HG03135 (cell line): ENCODE measurements around the gene AIDA.
"Not testable (repeated sequence)": the region's sequence is repeated elsewhere in the genome, so short reads cannot be mapped to it uniquely, and the experiment has no call there.

Experiments used
- ATAC-seq: cut with Tn5 transposase; IDR thresholded peaks from one replicate; pipeline ENCODE4 v1.9.1; 2021; ENCODE audit warnings: mild to moderate bottlenecking, moderate library complexity; ENCODE audit not compliant: unreplicated experiment

AIDA gene

DNA sequence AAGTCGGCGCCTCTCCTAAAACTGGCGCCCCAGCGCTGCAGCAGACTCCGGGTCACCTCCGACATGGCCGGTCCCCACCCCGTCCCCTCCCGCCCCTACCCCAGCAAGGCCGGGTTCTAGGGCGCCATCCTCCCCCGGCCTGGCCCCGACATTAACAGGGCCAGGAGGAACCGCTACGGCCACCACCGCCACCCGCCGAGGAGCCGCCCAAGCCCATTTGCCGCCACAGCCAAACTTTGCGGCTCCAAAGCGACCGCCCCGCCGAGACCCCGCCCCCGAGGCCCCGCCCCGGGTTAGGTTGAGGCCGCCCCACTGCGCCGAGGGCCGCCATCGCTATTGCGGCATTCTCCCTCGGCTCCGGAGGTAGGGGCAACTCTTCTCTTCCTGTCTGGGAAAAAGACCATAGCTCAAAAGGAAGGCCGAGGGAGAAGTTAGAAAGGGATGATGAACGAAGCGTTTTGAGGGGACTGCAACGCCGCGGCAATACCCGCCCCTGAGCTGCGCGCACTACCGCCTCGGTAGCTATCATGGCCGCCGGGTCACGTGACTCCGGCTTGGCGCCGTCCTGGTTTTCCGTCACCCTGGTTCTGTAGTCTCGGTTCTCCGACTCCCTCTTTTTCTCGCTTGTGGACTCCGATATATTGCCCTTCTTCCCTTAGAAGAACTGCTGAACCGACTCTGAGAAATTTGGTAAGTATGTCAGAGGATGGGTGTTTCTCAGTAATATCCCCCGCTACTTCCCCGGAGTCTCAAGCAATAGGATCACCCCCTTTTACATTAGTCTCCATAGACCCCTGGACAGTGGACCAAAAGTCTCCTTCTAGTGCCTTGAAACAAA lies at the start of gene AIDA, which contains the start of gene BROX:
AIDA (minus strand) TSS at position 239 of the 838 bp plus-strand sequence; CDS start at position 65, 174 bp downstream.
BROX (plus strand) TSS at position 312 of the 838 bp plus-strand sequence. CDS start 3,136 bp downstream, outside the sequence.
- peak; percentile 81 for ATAC-seq

DNA sequence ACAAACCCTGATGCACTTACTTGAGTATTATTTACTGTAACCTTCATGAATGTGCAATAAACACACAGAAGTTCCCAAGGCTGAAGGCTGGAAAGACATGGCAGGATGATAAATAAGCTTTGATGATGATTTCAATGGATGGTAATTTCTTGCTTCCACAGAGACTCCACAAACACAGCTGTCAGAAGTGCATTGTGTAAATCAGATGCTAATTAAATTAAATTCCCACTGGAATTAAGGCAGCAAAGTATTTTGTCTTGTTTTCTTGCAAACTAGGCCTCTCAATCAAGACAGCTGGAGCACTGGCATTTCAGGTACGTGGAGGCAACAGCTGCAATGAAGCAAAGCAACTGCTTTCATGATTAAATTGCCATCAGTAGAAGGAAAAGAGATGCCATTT lies 48.8 kb upstream of the AIDA start:
- no peak for ATAC-seq

DNA sequence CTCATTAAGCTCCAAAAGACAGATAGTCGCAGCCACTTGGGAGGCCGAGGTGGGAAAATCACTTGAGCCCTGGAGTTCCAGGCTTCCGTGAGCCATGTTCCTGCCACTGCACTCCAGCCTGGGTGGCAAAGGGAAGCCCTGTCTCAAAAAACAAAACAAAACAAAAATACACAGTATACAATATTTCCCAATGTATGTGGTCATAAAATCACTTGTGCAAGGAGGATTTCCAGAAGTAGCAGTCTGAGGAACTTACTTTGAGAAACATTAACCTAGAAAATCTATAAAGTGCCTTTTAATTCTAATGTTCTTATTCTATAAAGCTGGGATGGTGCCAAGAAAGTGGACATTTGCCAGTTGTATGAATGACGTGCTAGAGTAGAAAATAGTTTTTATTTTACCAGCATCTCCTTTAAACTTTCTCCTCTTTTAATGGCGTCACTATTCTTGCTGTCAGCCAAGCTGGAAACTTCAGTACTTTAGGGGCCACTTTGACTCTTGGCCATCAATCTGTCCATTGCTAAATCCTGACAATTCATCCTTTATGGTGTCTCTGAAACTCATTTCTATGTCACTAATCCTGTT lies 47.3 kb upstream of the AIDA start:
- no peak for ATAC-seq

- no peak for ATAC-seq
Observed at GRCh38 chr1:222757646-222758268, 45.5 kb upstream of the AIDA start.

DNA sequence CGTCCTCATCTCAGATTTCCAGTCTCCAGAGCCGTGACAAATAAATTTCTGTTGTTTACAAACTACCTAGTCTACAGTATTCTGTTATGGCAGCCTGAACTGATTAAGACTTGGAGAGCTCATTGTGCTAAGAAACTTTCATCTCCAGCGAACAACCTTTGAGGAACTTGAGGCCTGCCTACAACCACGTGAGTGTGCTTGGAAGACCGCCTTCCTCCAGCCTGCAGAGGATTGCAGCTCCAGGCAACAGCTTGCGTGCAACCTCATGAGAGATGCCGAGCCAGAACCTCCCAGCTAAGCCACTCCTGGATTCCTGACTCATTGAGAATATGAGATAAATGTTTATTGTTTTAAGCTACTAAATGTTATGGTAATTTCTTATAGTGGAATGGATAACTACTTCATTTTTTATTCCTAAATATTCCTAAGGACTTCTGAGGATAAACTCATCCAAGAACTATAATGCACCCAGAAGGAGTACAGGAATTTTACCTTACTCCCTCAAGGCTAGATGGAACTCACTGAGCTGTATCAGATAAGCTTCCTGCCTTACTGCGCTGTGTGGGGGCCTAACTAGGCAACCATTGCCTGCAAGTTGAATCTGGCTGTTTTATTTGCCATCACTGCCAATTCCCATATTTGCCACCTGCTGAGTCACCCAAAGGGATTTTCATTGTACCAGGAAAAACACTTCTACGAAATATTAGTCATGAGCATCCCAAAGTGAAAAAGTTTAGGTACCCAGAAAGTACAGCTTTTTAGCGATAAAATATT lies 42.3 kb upstream of the AIDA start:
- ATAC-seq = no peak

DNA sequence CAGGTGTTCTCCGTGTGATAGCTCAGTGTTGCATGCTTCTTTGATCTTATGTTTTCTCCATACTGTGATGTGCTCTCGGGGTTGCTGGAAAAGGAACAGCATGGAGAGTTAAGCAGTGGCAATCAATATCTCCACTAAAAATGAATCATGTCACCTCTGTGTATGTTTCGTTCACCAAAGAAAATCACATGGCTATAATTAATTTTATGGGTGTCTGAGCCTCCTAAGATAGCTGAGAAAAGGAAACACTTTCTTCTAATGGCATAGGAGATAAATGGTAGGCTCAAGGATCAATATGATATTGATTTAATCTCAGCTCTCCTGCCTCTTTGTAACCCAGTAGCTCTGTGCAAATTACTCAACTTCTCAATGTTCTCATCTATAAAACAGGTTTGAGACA lies 39.0 kb upstream of the AIDA start:
- no peak for ATAC-seq

- peak; percentile 87 for ATAC-seq
Observed at GRCh38 chr1:222750651-222751050, 38.4 kb upstream of the AIDA start.

DNA sequence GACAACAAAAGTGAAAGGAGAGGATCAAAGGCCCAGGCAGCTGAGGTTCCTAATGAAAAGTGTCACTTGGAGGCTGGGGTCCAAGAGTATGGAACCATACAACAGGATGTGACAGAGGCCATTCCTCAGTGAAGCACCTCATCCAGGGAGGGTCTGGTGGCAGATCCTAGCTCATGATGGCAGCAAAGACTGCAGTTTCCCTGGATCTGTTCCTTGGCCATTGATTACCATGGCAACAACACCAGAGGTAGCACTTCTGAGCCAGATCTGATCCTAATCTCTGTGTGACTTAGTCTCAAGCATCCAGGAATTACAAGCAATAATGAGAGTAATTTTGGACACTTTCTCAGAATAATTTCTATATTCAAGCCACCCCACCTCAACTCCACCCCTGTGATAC lies 37.6 kb upstream of the AIDA start:
- ATAC-seq = no peak

GRCh38 chr1:222741630-222742457 lies 29.6 kb upstream of the AIDA start:
- not testable (repeated sequence) for ATAC-seq

DNA sequence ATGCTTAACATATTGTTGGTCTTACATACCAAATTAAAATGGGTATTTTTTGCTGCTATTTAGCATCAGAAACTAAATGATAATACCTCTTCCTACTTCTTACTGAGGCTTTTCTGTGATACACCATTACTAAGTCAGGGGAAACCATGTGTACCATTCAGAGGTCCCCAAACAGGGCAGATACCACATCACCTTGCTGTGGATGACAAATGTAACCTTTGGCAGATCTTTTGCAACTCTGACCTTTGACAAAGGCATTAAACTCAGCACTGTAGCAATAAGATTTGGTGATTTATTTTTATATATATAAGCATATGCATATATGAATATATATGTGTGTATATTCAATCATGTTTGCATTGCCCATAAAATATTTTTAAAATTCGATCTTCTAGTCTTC lies 27.6 kb upstream of the AIDA start:
- no peak for ATAC-seq

GRCh38 chr1:222739465-222739864 lies 27.2 kb upstream of the AIDA start:
- ATAC-seq = no peak

GRCh38 chr1:222736972-222737371 lies 24.7 kb upstream of the AIDA start, which contains the start of gene FAM177B:
Gene FAM177B, plus strand, starts transcription at chr1:222737202. Its CDS starts 9,344 bp downstream, at chr1:222746546.
- no peak for ATAC-seq

DNA sequence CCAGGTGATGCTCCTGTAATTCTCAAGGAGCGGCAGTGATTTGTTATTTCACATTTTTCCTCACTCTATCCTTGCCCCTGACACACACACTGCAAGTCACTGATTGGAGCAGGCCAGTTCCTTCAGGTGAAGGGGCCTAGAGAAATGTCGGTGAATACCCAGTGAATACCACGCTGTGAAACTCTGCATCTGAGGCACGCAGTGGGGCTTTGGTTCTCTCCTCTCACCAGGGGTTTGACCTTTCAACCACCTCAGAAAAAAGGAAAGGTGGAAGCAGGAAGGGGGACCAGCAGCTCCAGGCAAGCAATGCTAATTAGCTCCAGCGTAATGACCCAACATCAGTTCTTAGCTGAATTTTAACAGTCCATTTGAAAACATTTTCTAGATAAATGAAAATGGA lies 24.2 kb upstream of the AIDA start:
- ATAC-seq = no peak

- no peak for ATAC-seq
Observed at GRCh38 chr1:222734740-222735139, 22.4 kb upstream of the AIDA start.

DNA sequence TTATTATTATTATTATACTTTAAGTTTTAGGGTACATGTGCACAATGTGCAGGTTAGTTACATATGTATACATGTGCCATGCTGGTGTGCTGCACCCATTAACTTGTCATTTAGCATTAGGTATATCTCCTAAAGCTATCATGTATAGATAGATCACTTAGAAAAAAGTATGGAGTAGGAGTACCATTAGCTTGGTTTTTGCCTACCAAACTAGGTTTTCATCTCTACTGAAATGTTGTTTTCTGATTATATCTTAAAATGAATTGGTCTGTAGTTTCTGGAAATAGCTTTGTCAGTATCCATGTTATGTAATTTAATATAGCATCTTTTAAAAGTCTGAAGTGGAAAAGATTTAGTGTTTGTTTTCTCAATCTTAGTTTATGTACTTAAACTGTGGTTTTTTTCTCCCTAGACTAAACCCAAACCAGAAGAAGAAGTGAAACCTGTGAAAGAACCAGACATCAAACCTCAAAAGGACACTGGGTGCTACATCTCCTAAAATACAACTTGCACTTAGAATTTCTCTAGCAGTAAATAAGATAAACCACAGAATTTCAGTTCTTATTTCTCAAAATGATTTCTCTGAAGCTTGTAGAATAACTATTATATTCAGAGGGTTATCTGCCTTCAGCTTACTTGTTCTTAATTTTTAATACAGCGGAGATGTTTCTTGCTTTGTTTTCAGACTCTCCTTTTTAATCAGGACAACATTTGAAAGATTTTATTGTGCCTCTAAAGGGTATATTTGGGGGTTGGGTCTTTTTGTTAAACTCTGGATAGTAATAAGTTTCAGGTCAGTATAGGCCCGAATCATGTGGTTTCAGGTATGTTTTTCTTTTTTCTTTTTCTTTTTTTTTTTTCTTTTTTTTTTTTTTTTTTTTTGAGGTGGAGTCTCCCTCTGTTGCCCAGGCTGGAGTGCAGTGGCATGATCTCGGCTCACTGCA lies 20.2 kb upstream of the AIDA start:
- ATAC-seq = peak; percentile 98

GRCh38 chr1:222730866-222731265 lies 18.6 kb upstream of the AIDA start:
- ATAC-seq = no peak

DNA sequence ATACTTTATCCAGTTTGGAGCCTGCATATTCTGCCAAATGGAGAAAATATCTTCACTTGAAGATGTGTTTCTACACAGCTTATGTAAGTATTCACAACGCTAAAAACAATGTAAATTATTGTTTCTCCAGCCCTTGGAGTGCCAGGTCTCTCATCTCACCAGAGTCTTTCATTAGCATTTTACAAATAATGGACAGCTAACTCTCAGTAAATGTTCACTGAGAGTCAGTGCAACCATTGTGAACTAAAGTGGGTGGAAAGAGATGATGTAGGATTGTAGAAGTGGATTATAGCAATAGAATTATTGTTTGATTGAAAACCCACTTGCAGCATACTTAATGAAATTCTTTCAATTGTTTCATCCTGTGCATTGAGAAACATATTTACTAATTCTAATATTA lies 16.5 kb upstream of the AIDA start:
- ATAC-seq = no peak

DNA sequence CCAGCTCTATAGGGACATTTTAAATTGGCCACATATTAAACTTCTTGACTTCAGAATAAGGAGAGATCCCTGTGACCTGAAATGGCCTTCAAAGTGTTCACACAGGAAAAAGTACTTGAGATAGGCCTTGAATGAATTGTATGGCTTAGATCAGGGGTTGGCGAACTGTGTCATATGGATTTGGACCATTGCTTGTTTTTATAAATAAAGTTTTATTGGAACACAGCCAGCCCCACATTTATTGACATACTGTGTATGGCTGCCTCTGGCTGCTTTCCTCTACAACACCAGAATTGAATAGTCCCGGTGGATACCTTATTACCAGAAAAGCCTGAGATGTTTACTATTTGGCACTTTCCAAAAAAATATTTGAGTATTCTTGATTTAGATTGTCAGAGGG lies 4.1 kb upstream of the AIDA start:
- ATAC-seq = no peak
